Measurements from ENCODE around the gene OR2AJ1. TPM values are rescaled to one million over a fixed set of nuclear protein-coding genes. Genes with fewer than 3 reads are reported as not detected.

The OR2AJ1 gene, protein sequence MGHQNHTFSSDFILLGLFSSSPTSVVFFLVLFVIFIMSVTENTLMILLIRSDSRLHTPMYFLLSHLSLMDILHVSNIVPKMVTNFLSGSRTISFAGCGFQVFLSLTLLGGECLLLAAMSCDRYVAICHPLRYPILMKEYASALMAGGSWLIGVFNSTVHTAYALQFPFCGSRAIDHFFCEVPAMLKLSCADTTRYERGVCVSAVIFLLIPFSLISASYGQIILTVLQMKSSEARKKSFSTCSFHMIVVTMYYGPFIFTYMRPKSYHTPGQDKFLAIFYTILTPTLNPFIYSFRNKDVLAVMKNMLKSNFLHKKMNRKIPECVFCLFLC
- total RNA-seq (not detected in 2 replicates), polyA plus RNA-seq (not detected in 2 replicates)

DNA sequence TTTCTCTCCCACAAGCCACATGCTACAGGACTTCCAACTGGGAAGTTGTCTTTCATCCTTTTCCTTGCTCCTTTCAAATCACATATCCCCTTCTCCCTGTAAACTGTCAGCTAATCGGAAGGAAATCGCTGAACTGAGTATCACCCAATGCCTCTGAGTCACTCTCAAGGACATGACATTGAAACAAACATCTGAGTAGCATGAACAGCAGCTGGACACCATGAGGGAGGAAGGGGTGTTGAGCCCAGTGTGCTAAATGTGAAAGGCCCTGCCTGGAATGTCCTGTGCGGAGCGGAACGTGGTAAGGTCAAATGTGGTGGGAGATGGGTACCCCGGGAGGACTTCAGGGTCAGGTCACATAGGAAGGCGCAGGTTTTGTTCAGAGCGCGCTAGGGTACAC lies at the start of gene OR2AJ1:
OR2AJ1 (plus strand) TSS at position 22 of the 400 bp plus-strand sequence. CDS start 8,880 bp downstream, outside the sequence.
- DNase-seq (ENCODE audit: low spot score), result no peak
- Histone ChIP-seq H3K9me2 (replicated peaks; ENCODE audit: insufficient read depth) (no peaks in the 10 kb centered on the region), H3K4me2 (no peak within 1 kb of the TSS), H3K27ac (no peak within 1 kb of the TSS), H4K20me1 (ENCODE audit: insufficient read depth, poor library complexity, severe bottlenecking) (no peaks in the 10 kb centered on the region), H3K9me3 (ENCODE audit: low read depth) (no peaks in the 10 kb centered on the region), H3K36me3 (replicated peaks; ENCODE audit: insufficient read depth, low read depth) (no peaks in the 10 kb centered on the region), H3K4me1 (ENCODE audit: insufficient read depth) (no peaks in the 10 kb centered on the region), H2AFZ (no peak within 1 kb of the TSS), H3K79me2 (no peaks in the 10 kb centered on the region), H3K4me3 (no peak within 1 kb of the TSS), H3K27me3 (no peaks in the 10 kb centered on the region)
- TF ChIP-seq EZH2 (IDR thresholded peaks at IDR 0.05; ENCODE audit: borderline replicate concordance), result no peak
- 81% methylated on average over 9 of the region's 9 CpGs for whole genome bisulfite sequencing (ENCODE audit: low lambda C conversion rate, missing lambda C conversion rate)

DNA sequence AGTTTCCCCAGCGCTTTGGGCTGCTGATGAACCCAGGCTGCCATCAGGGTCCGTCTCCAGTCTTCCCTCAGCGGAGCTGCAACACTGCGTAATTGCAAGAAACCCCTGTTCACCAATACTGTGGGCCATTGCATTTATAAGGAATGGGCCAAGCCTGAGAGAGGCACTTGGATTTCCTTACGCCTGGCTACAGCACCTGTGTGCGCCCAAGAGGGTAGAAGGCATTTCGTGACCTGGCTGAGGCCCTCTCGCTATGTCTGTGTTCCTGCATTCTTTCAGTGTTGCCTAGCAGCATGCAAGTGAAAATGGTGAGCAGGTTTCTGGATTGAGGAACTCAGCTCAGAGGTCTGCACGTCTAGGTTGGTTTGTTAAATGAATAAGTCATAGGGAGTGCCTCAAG lies 41.3 kb upstream of the OR2AJ1 start:
- H3K36me3 ChIP-seq (replicated peaks; ENCODE audit: insufficient read depth, low read depth), result no peaks in the 10 kb centered on the region
- no peaks in the 10 kb centered on the region for H3K9me3 ChIP-seq (ENCODE audit: low read depth)
- no peak overlapping the region for H3K4me2 ChIP-seq
- H3K79me2 ChIP-seq, result no peaks in the 10 kb centered on the region
- H3K4me3 ChIP-seq, result no peak overlapping the region
- H4K20me1 ChIP-seq (ENCODE audit: insufficient read depth, poor library complexity, severe bottlenecking), result no peaks in the 10 kb centered on the region
- TF ChIP-seq EZH2 (IDR thresholded peaks at IDR 0.05; ENCODE audit: borderline replicate concordance) (no peak), EZH2phosphoT487 (IDR thresholded peaks at IDR 0.05; ENCODE audit: low read depth, severe bottlenecking, unreplicated experiment) (no peak)
- TF ChIP-seq, protein P1, sequence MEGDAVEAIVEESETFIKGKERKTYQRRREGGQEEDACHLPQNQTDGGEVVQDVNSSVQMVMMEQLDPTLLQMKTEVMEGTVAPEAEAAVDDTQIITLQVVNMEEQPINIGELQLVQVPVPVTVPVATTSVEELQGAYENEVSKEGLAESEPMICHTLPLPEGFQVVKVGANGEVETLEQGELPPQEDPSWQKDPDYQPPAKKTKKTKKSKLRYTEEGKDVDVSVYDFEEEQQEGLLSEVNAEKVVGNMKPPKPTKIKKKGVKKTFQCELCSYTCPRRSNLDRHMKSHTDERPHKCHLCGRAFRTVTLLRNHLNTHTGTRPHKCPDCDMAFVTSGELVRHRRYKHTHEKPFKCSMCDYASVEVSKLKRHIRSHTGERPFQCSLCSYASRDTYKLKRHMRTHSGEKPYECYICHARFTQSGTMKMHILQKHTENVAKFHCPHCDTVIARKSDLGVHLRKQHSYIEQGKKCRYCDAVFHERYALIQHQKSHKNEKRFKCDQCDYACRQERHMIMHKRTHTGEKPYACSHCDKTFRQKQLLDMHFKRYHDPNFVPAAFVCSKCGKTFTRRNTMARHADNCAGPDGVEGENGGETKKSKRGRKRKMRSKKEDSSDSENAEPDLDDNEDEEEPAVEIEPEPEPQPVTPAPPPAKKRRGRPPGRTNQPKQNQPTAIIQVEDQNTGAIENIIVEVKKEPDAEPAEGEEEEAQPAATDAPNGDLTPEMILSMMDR (IDR thresholded peaks at IDR 0.05; ENCODE audit: poor library complexity), result no peak
- no peak for DNase-seq (ENCODE audit: low spot score)
- no peak overlapping the region for H3K27ac ChIP-seq
- H2AFZ ChIP-seq, result no peak overlapping the region
- H3K9me2 ChIP-seq (replicated peaks; ENCODE audit: insufficient read depth), result no peaks in the 10 kb centered on the region
- no peaks in the 10 kb centered on the region for H3K4me1 ChIP-seq (ENCODE audit: insufficient read depth)
- no peaks in the 10 kb centered on the region for H3K27me3 ChIP-seq
- 78% methylated on average over 9 of the region's 9 CpGs for WGBS (ENCODE audit: low lambda C conversion rate, missing lambda C conversion rate)

DNA sequence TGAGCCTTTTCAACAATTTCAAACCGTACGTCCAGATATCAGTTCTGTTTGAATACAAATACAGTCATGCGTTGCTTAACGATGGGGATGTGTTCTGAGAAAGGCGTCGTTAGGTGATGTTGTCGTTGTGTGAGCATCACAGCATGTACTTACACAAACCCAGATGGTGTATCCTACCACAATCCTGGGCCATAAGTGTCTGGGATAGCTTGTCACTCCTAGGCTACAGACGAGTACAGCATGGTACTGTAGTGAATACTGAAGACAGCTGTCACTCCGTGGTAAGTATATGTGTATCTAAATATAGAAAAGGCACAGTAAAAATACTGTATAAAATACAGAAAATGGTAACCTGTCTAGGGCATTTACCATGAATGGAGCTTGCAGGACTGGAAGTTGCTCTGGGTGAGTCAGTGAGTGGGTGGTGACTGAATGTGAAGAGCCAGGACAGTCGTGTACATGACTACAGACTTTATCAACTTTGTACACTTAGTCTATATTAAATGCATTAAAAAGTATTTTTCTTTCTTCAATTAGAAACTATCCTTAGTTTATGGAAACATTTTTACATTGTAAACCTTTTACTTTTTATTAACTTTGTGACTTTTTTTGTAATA lies 39.8 kb upstream of the OR2AJ1 start:
- no peaks in the 10 kb centered on the region for H3K9me2 ChIP-seq (replicated peaks; ENCODE audit: insufficient read depth)
- DNase-seq (ENCODE audit: low spot score), result no peak
- no peak overlapping the region for H3K4me3 ChIP-seq
- no peaks in the 10 kb centered on the region for H3K36me3 ChIP-seq (replicated peaks; ENCODE audit: insufficient read depth, low read depth)
- H3K27me3 ChIP-seq, result no peaks in the 10 kb centered on the region
- H4K20me1 ChIP-seq (ENCODE audit: insufficient read depth, poor library complexity, severe bottlenecking), result no peaks in the 10 kb centered on the region
- no peak overlapping the region for H3K4me2 ChIP-seq
- no peak overlapping the region for H2AFZ ChIP-seq
- H3K79me2 ChIP-seq, result no peaks in the 10 kb centered on the region
- H3K9me3 ChIP-seq (ENCODE audit: low read depth), result no peaks in the 10 kb centered on the region
- H3K27ac ChIP-seq, result no peak overlapping the region
- H3K4me1 ChIP-seq (ENCODE audit: insufficient read depth), result no peaks in the 10 kb centered on the region
- WGBS (ENCODE audit: low lambda C conversion rate, missing lambda C conversion rate), result 82% methylated on average over 10 of the region's 10 CpGs
- TF ChIP-seq EZH2 (IDR thresholded peaks at IDR 0.05; ENCODE audit: borderline replicate concordance), result no peak
- no peak for TF ChIP-seq EZH2phosphoT487 (IDR thresholded peaks at IDR 0.05; ENCODE audit: low read depth, severe bottlenecking, unreplicated experiment)
- TF ChIP-seq, protein P1 (IDR thresholded peaks at IDR 0.05; ENCODE audit: poor library complexity), result no peak

DNA sequence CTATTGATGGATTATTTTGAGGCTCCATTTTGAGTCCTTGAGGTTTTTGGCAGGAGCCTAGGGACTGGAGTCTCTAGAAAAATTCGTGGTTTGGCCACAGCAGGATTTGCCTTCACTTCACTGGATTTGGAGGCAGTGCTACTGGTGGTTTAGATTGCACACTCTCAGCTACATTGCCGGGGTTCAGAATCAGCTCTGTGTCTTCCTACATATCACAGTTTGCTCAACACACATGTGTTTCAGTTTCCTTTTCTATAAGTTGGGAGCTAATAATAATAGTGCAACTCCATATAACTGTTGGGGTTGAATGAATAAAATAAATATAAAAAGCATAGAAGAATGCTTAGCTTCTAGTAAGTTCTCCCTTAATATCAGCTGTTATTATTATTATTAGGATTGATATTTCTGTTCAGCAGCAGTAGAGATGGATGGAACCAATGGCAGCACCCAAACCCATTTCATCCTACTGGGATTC lies 29.5 kb upstream of the OR2AJ1 start, which contains the start of gene OR2W3:
OR2W3 (plus strand) TSS at position 425 of the 475 bp plus-strand sequence; CDS start at position 425, 0 bp downstream.
- Histone ChIP-seq H3K4me3 (no peak within 1 kb of the TSS), H2AFZ (no peak within 1 kb of the TSS), H4K20me1 (ENCODE audit: insufficient read depth, poor library complexity, severe bottlenecking) (no peaks in the 10 kb centered on the region), H3K9me2 (replicated peaks; ENCODE audit: insufficient read depth) (no peaks in the 10 kb centered on the region), H3K9me3 (ENCODE audit: low read depth) (no peaks in the 10 kb centered on the region), H3K36me3 (replicated peaks; ENCODE audit: insufficient read depth, low read depth) (no peaks in the 10 kb centered on the region), H3K4me1 (ENCODE audit: insufficient read depth) (no peaks in the 10 kb centered on the region), H3K27ac (no peak within 1 kb of the TSS), H3K4me2 (no peak within 1 kb of the TSS), H3K27me3 (no peaks in the 10 kb centered on the region), H3K79me2 (no peaks in the 10 kb centered on the region)
- no peak for DNase-seq (ENCODE audit: low spot score)
- no peak for TF ChIP-seq EZH2phosphoT487 (IDR thresholded peaks at IDR 0.05; ENCODE audit: low read depth, severe bottlenecking, unreplicated experiment)
- TF ChIP-seq, protein P1 (IDR thresholded peaks at IDR 0.05; ENCODE audit: poor library complexity), result no peak
- TF ChIP-seq EZH2 (IDR thresholded peaks at IDR 0.05; ENCODE audit: borderline replicate concordance), result no peak
- 43% methylated on average over 2 of the region's 2 CpGs for WGBS (ENCODE audit: low lambda C conversion rate, missing lambda C conversion rate)
